DMS 273 (cell line): ENCODE measurements around the gene DNAJC3.

Experiments
- DNase-seq: peaks from one replicate; lab custom pipeline; 2025; ENCODE audit not compliant: unreplicated experiment; lab: John Stamatoyannopoulos, UW

The DNAJC3 gene

DNA sequence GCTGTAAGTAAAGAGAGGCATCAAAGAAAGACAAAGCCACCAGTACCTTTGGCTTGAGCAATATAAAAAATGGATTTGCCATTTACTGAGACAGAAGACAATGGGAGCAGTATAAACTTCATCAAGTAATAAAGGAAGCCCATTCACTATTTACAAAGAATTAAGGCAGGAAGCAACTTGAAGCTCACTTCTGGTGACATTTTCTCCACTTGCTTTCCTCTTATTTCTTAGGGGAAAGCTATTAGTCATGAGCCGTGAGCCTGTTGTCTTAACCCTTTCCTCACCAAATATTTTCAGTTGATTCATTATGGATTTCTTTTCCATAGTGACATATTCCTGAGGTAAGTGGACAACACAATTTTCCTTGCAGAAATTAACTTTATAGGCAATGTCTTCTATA lies 156.8 kb downstream of the DNAJC3 start:
- DNase-seq, result peak; percentile 1

DNA sequence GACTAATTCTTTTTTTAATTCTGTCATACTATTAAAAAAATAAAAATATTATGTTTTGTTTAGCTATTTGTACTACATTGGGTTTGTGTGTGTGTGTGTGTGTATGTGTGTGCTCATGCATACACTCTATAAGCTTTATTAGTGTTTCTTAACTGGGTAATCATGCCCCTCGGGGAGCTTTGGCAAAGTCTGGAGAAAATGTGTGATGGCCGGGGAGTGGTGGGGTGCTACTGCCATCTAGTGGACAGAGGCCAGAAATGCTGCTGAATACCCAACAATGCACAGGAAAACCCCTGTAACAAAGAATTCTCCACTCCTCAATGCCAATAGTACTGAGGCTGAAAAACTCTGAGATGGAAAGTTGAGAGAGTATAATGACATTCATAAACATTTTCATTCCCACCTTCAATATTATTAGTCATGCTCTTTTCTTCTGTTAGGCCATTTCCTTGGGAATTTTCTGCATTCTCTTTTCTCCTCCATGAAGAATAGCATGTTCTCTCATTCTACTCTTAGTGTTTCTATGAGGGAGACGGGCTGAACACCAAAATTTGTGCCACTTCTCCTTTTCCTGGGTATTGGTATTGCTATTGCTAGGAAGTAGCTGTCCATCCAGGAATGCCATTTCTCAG lies 157.3 kb downstream of the DNAJC3 start:
- peak; percentile 70 for DNase-seq

DNA sequence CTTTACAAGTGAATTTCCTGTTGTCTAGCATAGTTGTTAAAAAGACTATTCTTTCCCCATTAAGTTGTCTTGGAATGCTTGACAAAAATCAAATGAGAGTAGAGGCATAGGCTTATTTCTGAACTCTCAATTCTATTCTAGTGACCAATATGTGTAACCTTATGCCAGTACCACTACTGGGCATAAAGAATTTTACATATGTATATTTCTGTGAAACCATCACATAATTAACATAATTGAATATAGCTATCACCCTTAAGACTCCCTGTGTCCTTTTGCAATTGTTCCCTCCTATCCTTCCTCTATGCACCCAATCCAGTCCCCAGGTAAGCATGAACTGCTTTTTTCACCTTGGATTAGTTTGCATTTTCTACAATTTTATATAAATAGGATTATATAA lies 165.0 kb downstream of the DNAJC3 start:
- DNase-seq, result no peak

DNA sequence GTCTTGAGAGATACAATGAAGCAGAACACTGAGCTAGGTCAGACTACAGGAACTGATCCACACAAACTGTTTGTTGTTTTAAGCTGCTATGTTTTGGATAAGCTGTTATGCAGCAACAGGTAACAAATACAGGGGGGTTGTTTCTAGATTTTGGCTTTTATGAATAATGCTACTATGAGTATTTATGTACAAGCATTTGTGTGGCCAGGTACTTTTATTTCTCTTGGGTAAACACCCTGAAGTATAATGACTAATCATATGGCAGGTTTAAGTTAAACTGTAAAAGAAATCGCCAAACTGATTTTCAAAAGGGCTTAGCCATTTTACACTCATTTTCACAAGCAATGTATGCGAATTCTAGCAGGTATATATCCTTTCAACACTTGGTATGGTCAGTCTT lies 166.0 kb downstream of the DNAJC3 start:
- DNase-seq, result no peak
